ENCODE measurements around the gene CD99L2. TPM values are rescaled to one million over a fixed set of nuclear protein-coding genes. Genes with fewer than 3 reads are reported as not detected.

CD99L2 gene
- polyA plus RNA-seq, 3 donors, result 13.1 to 18.4 (median 16.7) TPM

DNA sequence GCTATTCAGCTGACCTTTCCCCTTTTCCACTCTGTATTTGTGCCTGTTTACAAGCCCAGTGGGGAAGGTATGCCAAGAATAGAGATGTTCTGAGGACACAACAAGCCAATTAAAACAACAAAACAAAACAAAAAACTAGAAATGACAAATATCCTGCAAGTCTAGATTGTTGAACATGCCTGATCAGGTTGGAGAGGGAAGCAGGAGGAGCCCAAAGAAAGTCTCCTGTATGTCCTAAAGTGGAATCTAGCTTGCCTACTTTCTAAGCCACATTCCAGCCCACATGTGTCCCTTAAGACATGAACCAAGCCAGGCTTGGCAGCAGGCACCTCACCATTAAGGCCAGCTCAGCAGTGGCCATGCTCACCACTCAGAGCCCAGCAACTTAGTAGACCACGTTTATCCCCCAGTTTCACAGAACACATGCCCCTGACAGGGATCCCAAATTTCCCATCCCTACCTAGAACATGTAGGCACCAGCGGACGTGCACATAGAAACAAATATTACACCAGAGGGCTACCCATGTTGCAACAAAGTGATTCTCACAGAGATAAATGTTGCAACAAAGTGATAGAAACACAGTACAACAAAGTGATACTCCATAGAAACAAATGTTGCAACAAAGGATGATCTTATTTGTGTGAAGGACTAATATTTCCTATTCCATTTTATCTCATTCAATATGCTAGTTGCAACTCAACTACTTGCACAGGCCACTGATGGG is 48.3 kb downstream of the CD99L2 start:
- intact Hi-C loops (cut with micrococcal nuclease), result no loop called here
- Mint-ChIP-seq H3K9me3 (peaks cover 0 to 3% (median 0%) of the 10 kb centered on the region in 7 donors), H3K4me1 (peaks cover 47% of the 10 kb centered on the region), H3K36me3 (peaks cover 4 to 9% of the 10 kb centered on the region in 2 donors), H3K4me3 (peak overlapping the region in 1 of 2 donors; percentile 46), H3K27ac (peak overlapping the region; percentile 37 to 91 (median 82)), H3K27me3 (ENCODE audit: low read depth in 3 of 3) (peaks cover 0 to 5% (median 3%) of the 10 kb centered on the region in 3 donors)
- no peaks in the 10 kb centered on the region for H3K36me3 ChIP-seq (replicated peaks in 1 of 2; ENCODE audit: control insufficient read depth in 1 of 2, insufficient read depth in 2 of 2, low read length in 2 of 2)
- TF ChIP-seq, protein P1, sequence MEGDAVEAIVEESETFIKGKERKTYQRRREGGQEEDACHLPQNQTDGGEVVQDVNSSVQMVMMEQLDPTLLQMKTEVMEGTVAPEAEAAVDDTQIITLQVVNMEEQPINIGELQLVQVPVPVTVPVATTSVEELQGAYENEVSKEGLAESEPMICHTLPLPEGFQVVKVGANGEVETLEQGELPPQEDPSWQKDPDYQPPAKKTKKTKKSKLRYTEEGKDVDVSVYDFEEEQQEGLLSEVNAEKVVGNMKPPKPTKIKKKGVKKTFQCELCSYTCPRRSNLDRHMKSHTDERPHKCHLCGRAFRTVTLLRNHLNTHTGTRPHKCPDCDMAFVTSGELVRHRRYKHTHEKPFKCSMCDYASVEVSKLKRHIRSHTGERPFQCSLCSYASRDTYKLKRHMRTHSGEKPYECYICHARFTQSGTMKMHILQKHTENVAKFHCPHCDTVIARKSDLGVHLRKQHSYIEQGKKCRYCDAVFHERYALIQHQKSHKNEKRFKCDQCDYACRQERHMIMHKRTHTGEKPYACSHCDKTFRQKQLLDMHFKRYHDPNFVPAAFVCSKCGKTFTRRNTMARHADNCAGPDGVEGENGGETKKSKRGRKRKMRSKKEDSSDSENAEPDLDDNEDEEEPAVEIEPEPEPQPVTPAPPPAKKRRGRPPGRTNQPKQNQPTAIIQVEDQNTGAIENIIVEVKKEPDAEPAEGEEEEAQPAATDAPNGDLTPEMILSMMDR (IDR thresholded peaks at IDR 0.05), result no peak
- no peak overlapping the region for H2AFZ ChIP-seq (ENCODE audit: insufficient read depth, low read depth, low read length, poor library complexity, severe bottlenecking)
- no peaks in the 10 kb centered on the region for H3K9me3 ChIP-seq (replicated peaks in 1 of 2; ENCODE audit: control insufficient read depth in 1 of 2, insufficient read depth in 1 of 2, low read length in 2 of 2)
- no peak overlapping the region for H3K4me2 ChIP-seq (replicated peaks; ENCODE audit: extremely low read depth, low read length, poor library complexity, severe bottlenecking)
- H3K79me2 ChIP-seq (ENCODE audit: insufficient read depth, low read length), result no peaks in the 10 kb centered on the region
- 83% methylated on average over 1 of the region's 3 CpGs for WGBS (ENCODE audit: insufficient coverage)
- H4K20me1 ChIP-seq (ENCODE audit: insufficient read depth, low read length), result no peaks in the 10 kb centered on the region
- H3K9ac ChIP-seq (ENCODE audit: insufficient read depth, low read length, poor library complexity, severe bottlenecking), result no peak overlapping the region
- DNase-seq, result peak; percentile 42 to 73 (median 57)
- peaks cover 47 to 50% of the 10 kb centered on the region in 2 donors for H3K4me1 ChIP-seq (ENCODE audit: control insufficient read depth in 1 of 2, insufficient read depth in 2 of 2, low read length in 2 of 2)
- H3K27me3 ChIP-seq (ENCODE audit: control insufficient read depth in 2 of 2, insufficient read depth in 2 of 2, low read length in 2 of 2), result no peaks in the 10 kb centered on the region
- H3K27ac ChIP-seq (ENCODE audit: low read depth in 1 of 2, low read length in 2 of 2), result peak overlapping the region; percentile 48 to 71
- H3K4me3 ChIP-seq (replicated peaks in 1 of 3; ENCODE audit: low read depth in 2 of 3, low read length in 3 of 3), result no peak overlapping the region

DNA sequence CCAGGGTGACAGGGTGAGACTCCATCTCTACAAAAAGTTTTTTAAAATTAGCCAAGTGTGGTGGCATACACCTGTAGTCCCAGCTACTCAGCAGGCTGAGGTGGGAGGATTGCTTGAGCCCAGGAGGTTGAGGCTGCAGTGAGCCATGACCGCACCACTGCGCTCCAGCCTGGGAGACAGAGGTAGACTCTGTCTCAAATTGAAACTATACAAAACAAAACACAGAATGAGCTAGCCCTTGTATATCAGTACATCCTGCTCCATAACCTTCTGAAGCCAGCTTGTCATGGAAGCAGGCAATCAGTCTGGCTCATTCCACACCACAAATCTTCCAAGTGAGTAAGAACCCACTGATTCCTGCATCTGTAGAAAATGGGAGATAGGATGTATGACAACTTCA is 49.0 kb downstream of the CD99L2 start:
- H3K9ac ChIP-seq (ENCODE audit: insufficient read depth, low read length, poor library complexity, severe bottlenecking), result no peak overlapping the region
- H3K4me2 ChIP-seq (replicated peaks; ENCODE audit: extremely low read depth, low read length, poor library complexity, severe bottlenecking), result no peak overlapping the region
- no peaks in the 10 kb centered on the region for H3K27me3 ChIP-seq (ENCODE audit: control insufficient read depth in 2 of 2, insufficient read depth in 2 of 2, low read length in 2 of 2)
- H4K20me1 ChIP-seq (ENCODE audit: insufficient read depth, low read length), result no peaks in the 10 kb centered on the region
- no CpG with 5 or more reads among the region's 2 CpGs for WGBS (ENCODE audit: insufficient coverage)
- H3K79me2 ChIP-seq (ENCODE audit: insufficient read depth, low read length), result no peaks in the 10 kb centered on the region
- H3K27ac Mint-ChIP-seq, result peak overlapping the region in 5 of 7 donors; percentile 42 to 81 (median 59)
- intact Hi-C loops (cut with micrococcal nuclease), result no loop called here
- DNase-seq, result no peak
- H3K4me3 Mint-ChIP-seq, result no peak overlapping the region
- peaks cover 0 to 5% (median 3%) of the 10 kb centered on the region in 3 donors for H3K27me3 Mint-ChIP-seq (ENCODE audit: low read depth in 3 of 3)
- peaks cover 4 to 9% of the 10 kb centered on the region in 2 donors for H3K36me3 Mint-ChIP-seq
- H3K27ac ChIP-seq (ENCODE audit: low read depth in 1 of 2, low read length in 2 of 2), result peak overlapping the region in 1 of 2 donors; percentile 11
- H3K36me3 ChIP-seq (replicated peaks in 1 of 2; ENCODE audit: control insufficient read depth in 1 of 2, insufficient read depth in 2 of 2, low read length in 2 of 2), result no peaks in the 10 kb centered on the region
- H2AFZ ChIP-seq (ENCODE audit: insufficient read depth, low read depth, low read length, poor library complexity, severe bottlenecking), result no peak overlapping the region
- peaks cover 53 to 56% of the 10 kb centered on the region in 2 donors for H3K4me1 ChIP-seq (ENCODE audit: control insufficient read depth in 1 of 2, insufficient read depth in 2 of 2, low read length in 2 of 2)
- H3K4me3 ChIP-seq (replicated peaks in 1 of 3; ENCODE audit: low read depth in 2 of 3, low read length in 3 of 3), result no peak overlapping the region
- TF ChIP-seq, protein P1 (IDR thresholded peaks at IDR 0.05), result no peak
- no peaks in the 10 kb centered on the region for H3K9me3 ChIP-seq (replicated peaks in 1 of 2; ENCODE audit: control insufficient read depth in 1 of 2, insufficient read depth in 1 of 2, low read length in 2 of 2)
- H3K4me1 Mint-ChIP-seq, result peaks cover 53% of the 10 kb centered on the region
- no peaks in the 10 kb centered on the region for H3K9me3 Mint-ChIP-seq
